ENCODE data around the gene HEG1. TPM values are rescaled to one million over a fixed set of nuclear protein-coding genes. Genes with fewer than 3 reads are reported as not detected.

HEG1 gene
- total RNA-seq, 1 experiment from 2014 or later, result 6.3 TPM

GRCh38 chr3:125032683-125033082 is 23.1 kb downstream of the HEG1 start:
- DNase-seq (ENCODE audit: low read depth, low spot score), result no peak
- in situ Hi-C loops (cut with HindIII; ENCODE audit: low pct_unique_long_range_greater_than_20kb, low sequenced_read_pairs), result no loop called here

DNA sequence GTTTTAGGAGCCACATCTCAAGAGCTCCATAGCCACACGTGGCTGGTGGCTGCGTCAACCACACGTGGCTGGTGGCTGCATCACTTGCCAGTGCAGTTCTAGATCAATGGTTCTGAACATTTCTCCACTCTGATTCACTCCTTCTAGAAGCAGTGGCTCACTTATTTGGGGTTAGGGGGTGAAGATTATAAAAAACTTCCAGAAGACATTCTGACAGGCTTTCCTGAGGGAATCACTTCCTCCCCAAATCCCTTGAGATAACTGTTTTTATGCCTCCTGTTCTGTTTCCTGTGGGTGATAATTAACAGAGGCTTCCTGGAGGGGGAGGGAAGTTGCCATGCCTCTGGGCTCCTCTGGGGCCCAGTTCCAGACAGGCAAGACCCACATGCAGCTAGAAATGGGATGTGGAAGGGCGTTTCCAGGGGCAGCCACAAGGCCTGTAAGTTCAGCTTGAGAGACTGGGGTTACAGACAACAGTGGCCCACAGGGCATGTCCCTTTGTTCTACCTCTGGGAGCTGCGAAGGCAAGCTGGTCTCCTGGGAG is 23.6 kb downstream of the HEG1 start:
- peak; percentile 99 for DNase-seq (ENCODE audit: low read depth, low spot score)
- in situ Hi-C loops (cut with HindIII; ENCODE audit: low pct_unique_long_range_greater_than_20kb, low sequenced_read_pairs), result no loop called here

- no peak for DNase-seq (ENCODE audit: low read depth, low spot score)
- in situ Hi-C loops (cut with HindIII; ENCODE audit: low pct_unique_long_range_greater_than_20kb, low sequenced_read_pairs), result no loop called here
Observed at GRCh38 chr3:125031544-125031943, 24.3 kb downstream of the HEG1 start.

DNA sequence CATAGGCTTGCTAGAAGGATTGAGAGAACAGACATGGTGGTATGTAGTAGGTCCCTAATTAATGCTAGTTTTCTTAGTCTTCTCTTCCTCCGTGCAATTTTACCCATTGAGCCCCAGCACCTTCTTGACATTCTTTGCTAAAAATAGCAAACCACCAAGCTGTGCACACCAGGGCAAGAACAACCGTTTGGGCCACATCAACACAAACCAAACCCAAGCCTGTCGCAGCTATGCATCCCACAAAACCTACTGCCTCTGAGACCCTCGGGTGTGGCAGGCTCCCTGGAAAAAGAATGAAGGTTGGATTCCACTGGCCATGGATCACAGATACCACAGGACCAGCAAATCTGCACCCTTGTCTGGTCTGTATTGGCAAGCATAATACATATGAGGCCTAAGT is 27.1 kb downstream of the HEG1 start:
- in situ Hi-C loops (cut with HindIII; ENCODE audit: low pct_unique_long_range_greater_than_20kb, low sequenced_read_pairs), result no loop called here
- DNase-seq (ENCODE audit: low read depth, low spot score), result no peak

DNA sequence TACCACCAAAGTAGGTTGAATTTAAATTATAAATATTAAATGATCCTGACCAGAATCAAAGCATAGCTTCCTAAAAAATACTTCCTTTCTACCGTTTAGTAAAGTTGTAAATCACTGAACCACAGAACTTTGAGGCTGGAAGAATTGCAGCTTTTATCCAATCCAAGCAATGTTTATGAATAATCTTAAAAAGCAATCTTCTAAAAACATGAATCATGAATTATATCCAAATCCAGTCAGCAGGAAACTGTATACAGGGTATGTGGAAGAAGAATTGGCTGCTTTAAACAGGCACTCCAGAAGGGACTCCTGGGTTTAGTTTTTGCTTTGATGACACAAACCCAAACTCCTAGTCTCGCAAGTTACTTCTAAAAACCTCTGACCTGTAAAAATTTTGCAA is 30.2 kb downstream of the HEG1 start:
- DNase-seq (ENCODE audit: low read depth, low spot score), result no peak
- in situ Hi-C loops (cut with HindIII; ENCODE audit: low pct_unique_long_range_greater_than_20kb, low sequenced_read_pairs), result no loop called here

DNA sequence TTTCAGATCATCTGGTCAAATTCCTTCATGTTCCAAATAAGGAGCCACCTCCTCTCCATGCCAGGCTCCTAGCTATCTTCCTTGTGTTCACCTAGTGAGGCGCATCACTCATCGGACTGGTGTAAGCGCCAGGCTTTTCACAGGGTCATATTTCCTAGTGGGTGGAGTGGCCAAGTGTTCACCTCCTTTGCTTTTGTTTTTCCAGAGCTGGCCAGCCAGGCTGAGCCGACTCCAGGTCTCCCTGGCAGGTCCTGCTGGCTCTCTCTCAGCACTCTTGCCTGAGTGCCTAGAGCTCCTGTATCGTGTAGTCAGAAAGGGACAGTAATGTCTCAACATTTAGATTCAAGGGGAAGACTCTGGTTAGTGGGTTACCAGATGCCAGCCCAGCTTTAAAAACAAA is 31.0 kb downstream of the HEG1 start:
- in situ Hi-C loops (cut with HindIII; ENCODE audit: low pct_unique_long_range_greater_than_20kb, low sequenced_read_pairs), result no loop called here

GRCh38 chr3:125023833-125024555 is 31.8 kb downstream of the HEG1 start:
- in situ Hi-C loops (cut with HindIII; ENCODE audit: low pct_unique_long_range_greater_than_20kb, low sequenced_read_pairs), result no loop called here
- no peak for DNase-seq (ENCODE audit: low read depth, low spot score)

More for the DNA sequence above, 31.0 kb downstream of the HEG1 start:
- no peak for DNase-seq (ENCODE audit: low read depth, low spot score)

DNA sequence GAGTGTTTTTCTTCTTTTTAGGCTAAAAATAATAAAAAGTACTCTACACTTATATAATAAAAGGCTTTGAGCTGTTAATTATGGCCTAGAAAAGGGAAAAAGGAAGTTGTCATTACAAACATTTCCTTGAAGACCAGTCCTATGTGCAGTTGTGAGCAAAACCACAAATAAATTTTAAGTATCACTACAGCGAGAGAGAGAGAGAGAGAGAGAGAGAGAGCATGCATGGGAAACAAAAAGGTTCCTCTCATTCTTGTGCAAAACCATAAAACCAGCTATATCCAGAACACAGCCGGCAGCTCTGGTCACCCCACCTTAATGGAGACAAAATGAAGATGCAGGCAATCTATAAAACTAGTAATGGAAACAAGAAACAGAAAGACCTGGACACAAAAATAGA is 33.6 kb downstream of the HEG1 start:
- DNase-seq (ENCODE audit: low read depth, low spot score), result no peak
- in situ Hi-C loops (cut with HindIII; ENCODE audit: low pct_unique_long_range_greater_than_20kb, low sequenced_read_pairs), result no loop called here

DNA sequence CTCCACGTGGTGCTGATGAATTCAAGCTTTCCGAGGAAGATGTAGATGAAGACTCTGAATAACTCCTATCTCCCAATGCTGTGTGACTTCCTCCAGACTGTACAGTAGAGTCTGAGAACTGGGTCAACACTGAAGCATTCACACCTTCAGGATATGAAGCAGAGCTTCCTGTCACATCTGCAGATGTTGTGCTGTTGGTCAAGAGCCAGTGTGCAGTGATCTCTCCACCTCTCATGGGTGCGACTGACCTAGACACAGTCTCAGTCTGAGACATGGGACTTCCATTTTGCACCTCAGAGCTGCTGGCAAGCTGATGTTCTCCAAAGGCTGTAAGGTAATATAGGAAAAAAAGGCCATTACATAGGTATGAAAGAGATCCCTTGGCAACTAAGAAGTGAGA is 36.5 kb downstream of the HEG1 start:
- DNase-seq (ENCODE audit: low read depth, low spot score), result no peak
- in situ Hi-C loops (cut with HindIII; ENCODE audit: low pct_unique_long_range_greater_than_20kb, low sequenced_read_pairs), result no loop called here

DNA sequence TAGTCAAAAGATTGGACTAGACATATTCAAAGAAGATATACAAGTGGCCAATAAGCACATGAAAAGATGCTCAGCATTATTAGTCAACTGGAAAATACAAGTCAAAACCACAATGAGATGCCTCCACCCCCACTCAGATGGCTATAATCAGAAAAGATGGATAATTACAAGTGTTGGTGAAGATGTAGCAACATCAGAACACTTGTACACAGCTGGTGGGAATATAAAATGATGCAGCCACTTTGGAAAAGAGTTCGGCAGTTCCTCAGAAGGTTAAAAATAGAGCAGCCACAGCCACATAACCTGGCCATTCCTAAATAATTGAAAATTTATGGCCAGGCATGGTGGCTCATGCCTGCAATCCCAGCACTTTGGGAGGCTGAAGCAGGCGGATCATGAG is 38.4 kb downstream of the HEG1 start:
- in situ Hi-C loops (cut with HindIII; ENCODE audit: low pct_unique_long_range_greater_than_20kb, low sequenced_read_pairs), result no loop called here
- no peak for DNase-seq (ENCODE audit: low read depth, low spot score)

DNA sequence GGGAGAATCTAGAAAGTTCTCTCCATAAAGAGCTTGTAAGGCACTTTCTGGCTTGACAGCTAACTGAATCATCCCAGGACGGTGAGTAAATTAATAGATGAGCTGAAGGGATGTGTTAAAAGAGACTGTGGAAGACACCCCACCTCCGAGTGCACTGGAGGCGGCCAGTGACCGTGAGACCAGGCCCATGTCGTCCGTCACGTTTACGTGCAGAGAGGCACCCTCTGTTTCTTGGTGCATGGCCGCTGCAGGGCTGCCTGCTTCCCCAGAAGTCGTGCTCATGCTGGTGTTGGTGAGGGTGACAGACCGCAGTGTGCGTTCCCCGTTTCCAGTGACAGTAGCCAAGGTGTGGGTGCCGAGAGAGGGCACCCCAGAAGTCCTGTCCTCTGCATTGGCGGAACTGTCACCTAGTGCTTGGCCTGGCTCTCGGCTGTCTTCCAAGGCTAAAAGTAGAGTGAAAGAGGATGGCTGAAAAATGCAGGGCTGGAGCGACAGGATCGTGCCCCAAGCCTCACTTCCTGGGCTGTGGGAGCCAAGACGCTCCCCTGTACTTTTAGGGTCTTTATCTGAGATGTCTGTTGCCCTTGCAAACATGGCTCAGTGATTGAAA is 41.1 kb downstream of the HEG1 start:
- in situ Hi-C loops (cut with HindIII; ENCODE audit: low pct_unique_long_range_greater_than_20kb, low sequenced_read_pairs), result no loop called here
- no peak for DNase-seq (ENCODE audit: low read depth, low spot score)

DNA sequence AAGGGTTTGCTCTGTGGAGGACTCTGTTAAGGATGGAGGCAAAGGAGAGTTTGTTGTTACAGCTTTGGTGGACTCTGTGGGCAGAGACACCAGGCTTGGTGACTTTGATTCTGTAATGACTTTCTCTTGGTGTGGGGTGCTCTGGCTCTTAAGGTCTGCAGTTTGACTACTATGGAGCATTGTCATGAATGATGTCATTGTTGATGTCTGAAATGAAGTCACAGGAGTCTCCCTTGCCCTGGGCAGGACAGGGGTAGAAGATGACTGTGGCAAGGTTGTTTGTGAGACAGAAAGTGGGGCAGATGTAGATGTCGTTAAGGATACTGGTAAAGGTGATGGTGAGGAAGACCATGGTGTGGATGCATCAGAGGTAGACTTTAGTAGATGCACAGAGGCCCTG is 42.7 kb downstream of the HEG1 start:
- in situ Hi-C loops (cut with HindIII; ENCODE audit: low pct_unique_long_range_greater_than_20kb, low sequenced_read_pairs), result no loop called here
- no peak for DNase-seq (ENCODE audit: low read depth, low spot score)

DNA sequence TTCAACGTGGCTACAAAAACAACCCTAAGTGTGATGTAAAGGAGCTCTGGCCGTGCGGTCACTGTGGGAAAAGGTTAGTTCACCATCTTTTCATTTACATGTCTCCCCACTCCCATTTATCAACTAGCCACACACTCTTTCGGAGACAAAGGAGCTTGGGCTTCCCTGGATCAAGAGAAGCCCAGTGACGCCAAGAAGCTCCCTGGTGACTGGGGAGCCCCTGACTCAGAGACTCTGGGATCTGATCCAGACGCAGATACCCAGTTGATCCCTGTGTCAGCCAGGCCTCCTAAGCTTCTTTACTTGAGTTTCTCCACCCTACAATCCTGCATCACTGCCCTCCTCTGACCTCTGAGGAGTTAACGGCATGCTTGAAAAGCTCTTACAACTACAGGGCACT is 43.9 kb downstream of the HEG1 start:
- DNase-seq (ENCODE audit: low read depth, low spot score), result no peak
- in situ Hi-C loops (cut with HindIII; ENCODE audit: low pct_unique_long_range_greater_than_20kb, low sequenced_read_pairs), result no loop called here

GRCh38 chr3:125010393-125010792 is 45.4 kb downstream of the HEG1 start:
- in situ Hi-C loops (cut with HindIII; ENCODE audit: low pct_unique_long_range_greater_than_20kb, low sequenced_read_pairs), result no loop called here
- no peak for DNase-seq (ENCODE audit: low read depth, low spot score)

DNA sequence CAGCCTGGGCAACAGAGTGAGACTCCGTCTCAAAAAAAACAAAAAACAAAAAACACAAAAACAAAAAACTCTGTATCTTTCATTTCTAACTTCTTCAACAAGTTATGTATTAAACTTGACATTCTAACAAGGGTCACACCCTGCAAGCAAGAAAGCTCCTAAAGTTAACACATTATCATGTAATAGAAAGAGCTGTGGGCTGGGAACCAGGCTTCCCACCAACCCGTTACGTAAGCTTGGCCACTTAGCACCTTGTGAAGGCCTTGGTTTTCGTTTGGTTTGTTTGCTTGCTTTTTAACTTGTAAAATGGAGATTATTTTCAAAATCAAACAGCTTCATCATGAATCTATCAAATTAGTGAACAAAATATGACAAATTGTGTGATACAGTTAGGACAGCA is 47.0 kb downstream of the HEG1 start:
- in situ Hi-C loops (cut with HindIII; ENCODE audit: low pct_unique_long_range_greater_than_20kb, low sequenced_read_pairs), result no loop called here
- no peak for DNase-seq (ENCODE audit: low read depth, low spot score)

GRCh38 chr3:125006291-125006731 is 49.5 kb downstream of the HEG1 start:
- no peak for DNase-seq (ENCODE audit: low read depth, low spot score)
- in situ Hi-C loops (cut with HindIII; ENCODE audit: low pct_unique_long_range_greater_than_20kb, low sequenced_read_pairs), result no loop called here

GRCh38 chr3:125005676-125006075 is 50.1 kb downstream of the HEG1 start:
- no peak for DNase-seq (ENCODE audit: low read depth, low spot score)
- in situ Hi-C loops (cut with HindIII; ENCODE audit: low pct_unique_long_range_greater_than_20kb, low sequenced_read_pairs), result no loop called here

DNA sequence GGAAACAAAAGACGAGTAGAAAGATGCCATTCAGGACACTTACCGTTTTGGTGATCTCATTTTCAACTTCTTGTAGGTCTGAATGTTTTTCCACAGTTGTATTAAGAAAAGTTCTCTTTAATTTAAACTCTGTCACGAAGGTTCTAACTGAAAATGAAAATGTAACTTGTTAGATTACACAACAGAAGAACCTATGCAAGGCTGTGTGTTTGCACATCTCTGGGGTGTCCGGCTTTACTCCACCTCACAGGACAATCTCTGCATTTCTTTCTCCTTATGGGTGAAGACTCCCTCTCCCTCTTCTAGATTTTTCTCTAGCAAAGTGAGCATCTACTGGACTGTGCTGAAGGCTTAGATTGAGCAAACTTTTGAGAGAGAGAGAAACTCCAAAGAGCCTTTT is 50.6 kb downstream of the HEG1 start:
- DNase-seq (ENCODE audit: low read depth, low spot score), result no peak
- in situ Hi-C loops (cut with HindIII; ENCODE audit: low pct_unique_long_range_greater_than_20kb, low sequenced_read_pairs), result no loop called here

DNA sequence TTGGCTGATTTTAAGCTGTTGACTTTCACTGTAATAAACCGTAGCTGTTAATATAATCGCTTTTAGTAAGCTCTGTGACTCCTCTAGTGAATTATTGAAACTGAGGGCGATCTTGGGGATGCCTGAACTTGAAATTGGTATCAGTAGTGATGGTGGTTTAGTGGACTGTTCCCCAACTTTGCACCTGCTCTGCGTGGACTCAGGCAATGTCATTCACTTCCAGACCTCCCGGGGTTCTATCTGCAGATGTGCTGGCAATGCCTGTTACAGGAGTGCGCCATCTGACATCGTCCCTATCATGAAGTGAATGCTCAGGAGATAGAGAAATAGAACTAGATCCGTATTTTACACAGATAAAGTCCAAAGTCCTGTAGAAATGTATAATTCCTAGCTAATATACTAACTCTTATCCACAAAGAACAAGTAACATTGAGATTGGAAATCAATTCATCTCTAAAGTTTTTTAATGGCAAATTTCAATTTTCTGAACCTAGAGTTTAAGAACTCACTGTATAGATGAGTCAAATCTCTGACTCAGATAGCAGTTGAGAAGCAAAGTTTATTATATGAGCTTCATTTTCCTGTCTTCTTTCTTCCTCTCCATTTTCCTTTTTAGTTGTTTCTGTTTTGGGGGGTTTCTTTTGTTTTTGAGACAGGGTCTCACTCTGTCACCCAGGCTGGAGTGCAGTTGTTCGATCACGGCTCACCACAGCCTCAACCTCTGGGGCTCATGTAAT is 51.8 kb downstream of the HEG1 start:
- no peak for DNase-seq (ENCODE audit: low read depth, low spot score)
- in situ Hi-C loops (cut with HindIII; ENCODE audit: low pct_unique_long_range_greater_than_20kb, low sequenced_read_pairs), result no loop called here

Measured in SK-MEL-5 (cell line).